ENCODE data around the gene FUT8.
"Not testable (repeated sequence)": the region's sequence is repeated elsewhere in the genome, so short reads cannot be mapped to it uniquely, and the experiment has no call there.

FUT8 gene

GRCh38 chr14:65446159-65446558 lies 33.6 kb downstream of the FUT8 start:
- H3K36me3 ChIP-seq (ENCODE audit: control insufficient read depth in 1 of 2, insufficient read depth in 2 of 2, low read length in 2 of 2), result peaks cover 0 to 6% of the 10 kb centered on the region in 2 donors
- no peaks in the 10 kb centered on the region for H3K27me3 ChIP-seq (ENCODE audit: control insufficient read depth in 1 of 2, insufficient read depth in 2 of 2, low read length in 2 of 2)
- no peaks in the 10 kb centered on the region for H3K4me1 ChIP-seq (ENCODE audit: control insufficient read depth in 1 of 2, insufficient read depth in 2 of 2, low read length in 2 of 2)
- no peak overlapping the region for H3K9ac ChIP-seq (ENCODE audit: low read depth in 1 of 2, low read length in 2 of 2)
- peaks cover 0 to 3% of the 10 kb centered on the region in 2 donors for H3K9me3 ChIP-seq (ENCODE audit: control insufficient read depth in 1 of 2, low read length in 2 of 2)
- H3K27ac ChIP-seq (ENCODE audit: low read depth, low read length), result no peak overlapping the region
- no peak overlapping the region for H3K4me3 ChIP-seq (ENCODE audit: low read depth in 1 of 2, low read length in 2 of 2)

DNA sequence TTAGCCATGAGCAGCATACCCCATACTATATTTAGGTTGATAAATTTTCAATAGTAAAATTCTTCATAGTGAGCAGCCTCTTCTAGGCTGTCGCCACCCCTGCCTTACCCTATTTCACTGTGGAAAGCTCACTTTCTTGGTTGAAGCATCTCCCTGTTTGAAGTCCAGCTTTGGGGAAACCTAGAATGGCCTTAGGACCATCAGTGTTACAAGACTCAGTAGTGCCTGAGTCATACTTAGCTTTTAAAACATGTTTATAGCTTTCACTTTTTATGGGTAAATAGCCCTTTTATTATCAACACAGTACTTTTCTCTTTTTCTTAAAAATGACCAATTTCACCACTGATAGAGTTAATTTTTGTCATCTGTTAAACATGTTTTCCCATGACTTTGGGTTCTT lies 37.1 kb downstream of the FUT8 start:
- H3K27ac ChIP-seq (ENCODE audit: low read depth, low read length), result no peak overlapping the region
- H3K36me3 ChIP-seq (ENCODE audit: control insufficient read depth in 1 of 2, insufficient read depth in 2 of 2, low read length in 2 of 2), result peaks cover 0 to 7% of the 10 kb centered on the region in 2 donors
- H3K27me3 ChIP-seq (ENCODE audit: control insufficient read depth in 1 of 2, insufficient read depth in 2 of 2, low read length in 2 of 2), result no peaks in the 10 kb centered on the region
- H3K4me3 ChIP-seq (ENCODE audit: low read depth in 1 of 2, low read length in 2 of 2), result no peak overlapping the region
- H3K9me3 ChIP-seq (ENCODE audit: control insufficient read depth in 1 of 2, low read length in 2 of 2), result peaks cover 0 to 3% of the 10 kb centered on the region in 2 donors
- H3K9ac ChIP-seq (ENCODE audit: low read depth in 1 of 2, low read length in 2 of 2), result no peak overlapping the region
- H3K4me1 ChIP-seq (ENCODE audit: control insufficient read depth in 1 of 2, insufficient read depth in 2 of 2, low read length in 2 of 2), result no peaks in the 10 kb centered on the region

GRCh38 chr14:65453807-65454480 lies 41.4 kb downstream of the FUT8 start:
- Histone ChIP-seq H3K27ac (ENCODE audit: low read depth, low read length) (no peak overlapping the region), H3K9me3 (ENCODE audit: control insufficient read depth in 1 of 2, low read length in 2 of 2) (no peaks in the 10 kb centered on the region), H3K36me3 (ENCODE audit: control insufficient read depth in 1 of 2, insufficient read depth in 2 of 2, low read length in 2 of 2) (peaks cover 3 to 8% of the 10 kb centered on the region in 2 donors), H3K4me3 (ENCODE audit: low read depth in 1 of 2, low read length in 2 of 2) (no peak overlapping the region), H3K4me1 (ENCODE audit: control insufficient read depth in 1 of 2, insufficient read depth in 2 of 2, low read length in 2 of 2) (no peaks in the 10 kb centered on the region), H3K27me3 (ENCODE audit: control insufficient read depth in 1 of 2, insufficient read depth in 2 of 2, low read length in 2 of 2) (no peaks in the 10 kb centered on the region), H3K9ac (ENCODE audit: low read depth in 1 of 2, low read length in 2 of 2) (no peak overlapping the region)

DNA sequence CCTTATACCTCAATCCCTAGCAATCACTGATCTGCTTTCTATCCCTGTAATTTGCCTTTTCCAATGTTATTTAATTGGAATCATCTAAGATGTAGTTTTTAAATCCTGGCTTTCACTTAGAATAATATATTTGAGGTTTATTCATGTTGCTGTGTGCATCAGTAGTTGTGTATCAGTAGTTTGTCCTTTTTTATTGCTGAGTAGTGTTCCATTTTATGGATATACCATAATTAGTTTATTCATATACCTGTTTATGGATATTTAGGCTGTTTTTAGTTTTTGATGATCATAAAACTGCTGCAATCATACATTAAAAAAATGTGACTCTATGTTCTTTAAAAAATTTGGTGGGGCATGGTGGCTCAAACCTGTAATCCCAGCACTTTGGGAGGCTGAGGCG lies 43.7 kb downstream of the FUT8 start:
- no peaks in the 10 kb centered on the region for H3K27me3 ChIP-seq (ENCODE audit: control insufficient read depth in 1 of 2, insufficient read depth in 2 of 2, low read length in 2 of 2)
- no peaks in the 10 kb centered on the region for H3K9me3 ChIP-seq (ENCODE audit: control insufficient read depth in 1 of 2, low read length in 2 of 2)
- H3K27ac ChIP-seq (ENCODE audit: low read depth, low read length), result no peak overlapping the region
- no peak overlapping the region for H3K9ac ChIP-seq (ENCODE audit: low read depth in 1 of 2, low read length in 2 of 2)
- H3K36me3 ChIP-seq (ENCODE audit: control insufficient read depth in 1 of 2, insufficient read depth in 2 of 2, low read length in 2 of 2), result peaks cover 13 to 17% of the 10 kb centered on the region in 2 donors
- H3K4me1 ChIP-seq (ENCODE audit: control insufficient read depth in 1 of 2, insufficient read depth in 2 of 2, low read length in 2 of 2), result peaks cover 0 to 2% of the 10 kb centered on the region in 2 donors
- no peak overlapping the region for H3K4me3 ChIP-seq (ENCODE audit: low read depth in 1 of 2, low read length in 2 of 2)

DNA sequence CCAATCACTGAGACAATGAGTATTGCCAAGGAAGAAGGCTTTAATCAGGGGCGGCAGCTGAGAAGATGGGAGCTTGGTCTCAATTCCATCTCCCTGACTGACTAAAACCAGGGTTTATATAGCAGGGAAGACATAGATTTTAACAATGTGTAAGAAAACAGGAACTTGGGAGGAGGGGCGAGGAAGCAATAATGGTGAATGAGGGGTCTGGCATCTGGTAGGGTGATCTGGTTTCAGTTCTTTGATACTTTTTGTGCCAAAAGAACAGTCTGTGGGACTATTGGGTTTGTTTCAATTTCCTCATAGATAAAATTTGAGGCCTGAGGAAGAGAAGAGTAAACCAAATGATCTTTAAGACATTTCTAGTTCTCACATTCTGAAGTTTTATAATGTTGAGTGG lies 49.2 kb downstream of the FUT8 start:
- Histone ChIP-seq H3K9ac (ENCODE audit: low read depth in 1 of 2, low read length in 2 of 2) (no peak overlapping the region), H3K9me3 (ENCODE audit: control insufficient read depth in 1 of 2, low read length in 2 of 2) (no peaks in the 10 kb centered on the region), H3K4me1 (ENCODE audit: control insufficient read depth in 1 of 2, insufficient read depth in 2 of 2, low read length in 2 of 2) (peaks cover 4 to 12% of the 10 kb centered on the region in 2 donors), H3K27ac (ENCODE audit: low read depth, low read length) (no peak overlapping the region), H3K36me3 (ENCODE audit: control insufficient read depth in 1 of 2, insufficient read depth in 2 of 2, low read length in 2 of 2) (peaks cover 11 to 13% of the 10 kb centered on the region in 2 donors), H3K27me3 (ENCODE audit: control insufficient read depth in 1 of 2, insufficient read depth in 2 of 2, low read length in 2 of 2) (no peaks in the 10 kb centered on the region), H3K4me3 (ENCODE audit: low read depth in 1 of 2, low read length in 2 of 2) (no peak overlapping the region)

DNA sequence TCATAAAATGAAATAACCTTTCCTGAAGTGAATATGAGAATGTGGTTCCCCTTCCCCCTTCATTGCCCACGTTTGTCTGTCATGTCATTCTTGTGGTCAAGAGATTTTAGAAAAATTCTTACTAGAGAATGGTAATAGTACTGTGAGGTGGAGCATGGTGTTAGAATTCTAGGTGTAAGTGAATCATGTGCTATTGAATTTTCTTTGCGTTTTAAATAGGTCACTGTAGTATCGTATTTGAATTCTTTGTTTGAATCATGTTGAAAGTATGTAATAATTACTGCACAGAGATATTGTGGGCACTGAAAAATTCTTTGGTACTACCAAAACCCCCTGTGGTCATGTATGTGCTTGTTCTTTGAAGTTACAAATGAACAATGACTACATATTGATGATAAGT lies 49.9 kb downstream of the FUT8 start:
- Histone ChIP-seq H3K27ac (ENCODE audit: low read depth, low read length) (no peak overlapping the region), H3K9me3 (ENCODE audit: control insufficient read depth in 1 of 2, low read length in 2 of 2) (no peaks in the 10 kb centered on the region), H3K36me3 (ENCODE audit: control insufficient read depth in 1 of 2, insufficient read depth in 2 of 2, low read length in 2 of 2) (peaks cover 11 to 13% of the 10 kb centered on the region in 2 donors), H3K4me1 (ENCODE audit: control insufficient read depth in 1 of 2, insufficient read depth in 2 of 2, low read length in 2 of 2) (peaks cover 4 to 12% of the 10 kb centered on the region in 2 donors), H3K9ac (ENCODE audit: low read depth in 1 of 2, low read length in 2 of 2) (no peak overlapping the region), H3K27me3 (ENCODE audit: control insufficient read depth in 1 of 2, insufficient read depth in 2 of 2, low read length in 2 of 2) (no peaks in the 10 kb centered on the region), H3K4me3 (ENCODE audit: low read depth in 1 of 2, low read length in 2 of 2) (no peak overlapping the region)

- H3K27ac ChIP-seq (ENCODE audit: low read depth, low read length), result no peak overlapping the region
- H3K4me1 ChIP-seq (ENCODE audit: control insufficient read depth in 1 of 2, insufficient read depth in 2 of 2, low read length in 2 of 2), result peaks cover 4 to 12% of the 10 kb centered on the region in 2 donors
- no peak overlapping the region for H3K9ac ChIP-seq (ENCODE audit: low read depth in 1 of 2, low read length in 2 of 2)
- H3K36me3 ChIP-seq (ENCODE audit: control insufficient read depth in 1 of 2, insufficient read depth in 2 of 2, low read length in 2 of 2), result peaks cover 4 to 8% of the 10 kb centered on the region in 2 donors
- no peaks in the 10 kb centered on the region for H3K27me3 ChIP-seq (ENCODE audit: control insufficient read depth in 1 of 2, insufficient read depth in 2 of 2, low read length in 2 of 2)
- H3K4me3 ChIP-seq (ENCODE audit: low read depth in 1 of 2, low read length in 2 of 2), result no peak overlapping the region
- H3K9me3 ChIP-seq (ENCODE audit: control insufficient read depth in 1 of 2, low read length in 2 of 2), result no peaks in the 10 kb centered on the region
These were observed 53.1 kb downstream of the FUT8 start for GRCh38 chr14:65465584-65465983.

DNA sequence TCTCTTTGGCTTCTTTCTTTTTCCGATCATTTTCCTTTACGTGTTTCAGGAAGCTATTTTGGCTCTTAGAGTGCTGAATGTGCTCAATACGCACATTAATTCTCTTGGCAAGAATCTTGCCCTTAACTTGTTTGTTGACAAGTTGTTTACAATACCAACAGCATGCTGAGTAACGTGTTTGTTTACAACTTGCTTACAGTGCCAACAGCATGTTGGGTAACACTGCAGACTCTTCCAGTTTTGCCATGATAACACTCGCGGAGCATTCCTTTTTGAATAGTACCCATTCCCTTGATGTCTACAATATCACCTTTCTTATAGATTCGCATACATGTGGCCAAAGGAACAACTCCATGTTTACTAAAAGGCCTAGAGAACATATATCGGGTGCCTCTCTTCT lies 55.4 kb downstream of the FUT8 start:
- H3K9me3 ChIP-seq (ENCODE audit: control insufficient read depth in 1 of 2, low read length in 2 of 2); H3K27ac ChIP-seq (ENCODE audit: low read depth, low read length); H3K4me3 ChIP-seq (ENCODE audit: low read depth in 1 of 2, low read length in 2 of 2); H3K36me3 ChIP-seq (ENCODE audit: control insufficient read depth in 1 of 2, insufficient read depth in 2 of 2, low read length in 2 of 2); H3K27me3 ChIP-seq (ENCODE audit: control insufficient read depth in 1 of 2, insufficient read depth in 2 of 2, low read length in 2 of 2); H3K9ac ChIP-seq (ENCODE audit: low read depth in 1 of 2, low read length in 2 of 2); H3K4me1 ChIP-seq (ENCODE audit: control insufficient read depth in 1 of 2, insufficient read depth in 2 of 2, low read length in 2 of 2): not testable (repeated sequence)

DNA sequence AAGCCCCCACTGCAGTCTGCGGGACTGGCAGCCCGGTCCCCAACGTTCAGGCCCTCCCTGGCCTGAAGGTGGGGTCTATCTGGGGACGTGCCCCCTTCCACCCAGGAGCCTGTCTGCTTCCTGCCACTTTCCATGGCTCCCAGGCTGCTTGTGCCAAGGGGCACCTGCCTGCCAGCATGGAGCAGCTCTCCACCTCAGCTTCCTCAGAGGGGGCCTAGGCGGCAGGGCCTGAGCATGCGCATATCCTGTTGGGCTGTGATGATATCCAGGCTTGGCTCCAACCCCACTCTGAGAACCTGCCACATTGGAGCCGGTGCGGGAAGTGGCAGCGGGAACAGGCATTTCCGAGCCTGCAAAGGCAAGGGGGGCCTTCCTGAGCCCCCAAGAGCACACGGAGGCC lies 57.4 kb downstream of the FUT8 start:
- Histone ChIP-seq H3K4me1 (ENCODE audit: control insufficient read depth in 1 of 2, insufficient read depth in 2 of 2, low read length in 2 of 2) (peaks cover 0 to 10% of the 10 kb centered on the region in 2 donors), H3K9me3 (ENCODE audit: control insufficient read depth in 1 of 2, low read length in 2 of 2) (no peaks in the 10 kb centered on the region), H3K27me3 (ENCODE audit: control insufficient read depth in 1 of 2, insufficient read depth in 2 of 2, low read length in 2 of 2) (no peaks in the 10 kb centered on the region), H3K27ac (ENCODE audit: low read depth, low read length) (no peak overlapping the region), H3K9ac (ENCODE audit: low read depth in 1 of 2, low read length in 2 of 2) (no peak overlapping the region), H3K4me3 (ENCODE audit: low read depth in 1 of 2, low read length in 2 of 2) (no peak overlapping the region), H3K36me3 (ENCODE audit: control insufficient read depth in 1 of 2, insufficient read depth in 2 of 2, low read length in 2 of 2) (no peaks in the 10 kb centered on the region)

GRCh38 chr14:65470404-65470880 lies 57.9 kb downstream of the FUT8 start:
- no peaks in the 10 kb centered on the region for H3K9me3 ChIP-seq (ENCODE audit: control insufficient read depth in 1 of 2, low read length in 2 of 2)
- H3K9ac ChIP-seq (ENCODE audit: low read depth in 1 of 2, low read length in 2 of 2), result no peak overlapping the region
- no peaks in the 10 kb centered on the region for H3K27me3 ChIP-seq (ENCODE audit: control insufficient read depth in 1 of 2, insufficient read depth in 2 of 2, low read length in 2 of 2)
- peaks cover 0 to 10% of the 10 kb centered on the region in 2 donors for H3K4me1 ChIP-seq (ENCODE audit: control insufficient read depth in 1 of 2, insufficient read depth in 2 of 2, low read length in 2 of 2)
- no peak overlapping the region for H3K4me3 ChIP-seq (ENCODE audit: low read depth in 1 of 2, low read length in 2 of 2)
- no peak overlapping the region for H3K27ac ChIP-seq (ENCODE audit: low read depth, low read length)
- no peaks in the 10 kb centered on the region for H3K36me3 ChIP-seq (ENCODE audit: control insufficient read depth in 1 of 2, insufficient read depth in 2 of 2, low read length in 2 of 2)

All from duodenal mucosa (tissue), 2 donors.